NCI-H2196 (cell line): ENCODE measurements around the gene TANGO6.

Source experiments
- DNase-seq: peaks from one replicate; lab custom pipeline; 2025; ENCODE audit not compliant: unreplicated experiment; lab: John Stamatoyannopoulos, UW

Gene TANGO6

DNA sequence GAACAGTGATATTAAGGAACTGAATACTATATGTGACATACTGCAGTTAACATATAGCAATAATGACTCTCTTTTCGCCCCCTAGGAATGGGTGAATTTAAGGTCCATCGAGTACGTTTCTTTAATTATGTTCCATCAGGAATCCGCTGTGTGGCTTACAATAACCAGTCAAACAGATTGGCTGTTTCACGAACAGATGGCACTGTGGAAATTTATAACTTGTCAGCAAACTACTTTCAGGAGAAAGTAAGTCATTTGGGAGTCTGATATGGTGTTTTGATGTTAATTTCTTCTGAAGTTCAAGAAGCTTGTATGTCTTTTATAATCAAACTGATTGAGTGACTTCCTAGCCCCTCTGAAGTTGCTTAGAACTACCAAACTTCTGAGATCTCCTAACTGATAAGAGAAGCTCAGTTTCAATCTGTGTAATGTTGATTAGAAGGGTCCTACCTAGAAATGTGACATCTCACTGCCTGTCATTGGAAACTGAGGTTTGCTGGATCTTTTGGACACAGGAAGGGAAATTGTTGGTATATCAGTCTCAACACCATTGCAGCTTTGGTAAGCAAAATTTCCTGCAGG, 290.1 kb downstream of the TANGO6 start:
- DNase-seq, result no peak
